ENCODE results near the gene ASPRV1. TPM values are rescaled to one million over a fixed set of nuclear protein-coding genes. Genes with fewer than 3 reads are reported as not detected.
A peak's percentile ranks its signal among the peaks of the same experiment; 100 is the strongest.

ASPRV1 gene
- total and polyA plus RNA-seq, 2 donors from 2014 or later = 1.6 to 2.1 TPM

DNA sequence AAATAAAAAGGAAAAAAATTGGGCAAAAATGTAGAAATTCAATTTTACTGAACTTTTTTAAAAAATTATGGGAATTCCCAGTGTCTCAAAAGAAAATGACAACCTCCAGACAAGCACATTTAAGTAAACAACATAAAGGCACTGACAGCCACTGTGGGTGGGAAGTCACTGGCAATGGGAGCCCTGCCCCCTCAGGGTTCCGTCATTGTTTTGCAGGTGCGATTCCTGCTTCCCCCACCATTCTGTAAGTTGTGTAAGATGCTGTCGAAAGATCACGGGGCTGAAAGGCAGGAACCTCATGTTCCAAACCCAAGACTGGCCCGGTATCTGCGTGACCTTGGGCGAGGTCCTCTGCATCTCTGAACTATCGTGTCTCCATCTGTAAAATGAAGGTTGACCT, 15.8 kb upstream of the ASPRV1 start:
- no peak overlapping the region for H3K27ac ChIP-seq (ENCODE audit: low read depth in 2 of 2, low read length in 2 of 2)
- intact Hi-C loops (cut with DNase I) = no loop called here

DNA sequence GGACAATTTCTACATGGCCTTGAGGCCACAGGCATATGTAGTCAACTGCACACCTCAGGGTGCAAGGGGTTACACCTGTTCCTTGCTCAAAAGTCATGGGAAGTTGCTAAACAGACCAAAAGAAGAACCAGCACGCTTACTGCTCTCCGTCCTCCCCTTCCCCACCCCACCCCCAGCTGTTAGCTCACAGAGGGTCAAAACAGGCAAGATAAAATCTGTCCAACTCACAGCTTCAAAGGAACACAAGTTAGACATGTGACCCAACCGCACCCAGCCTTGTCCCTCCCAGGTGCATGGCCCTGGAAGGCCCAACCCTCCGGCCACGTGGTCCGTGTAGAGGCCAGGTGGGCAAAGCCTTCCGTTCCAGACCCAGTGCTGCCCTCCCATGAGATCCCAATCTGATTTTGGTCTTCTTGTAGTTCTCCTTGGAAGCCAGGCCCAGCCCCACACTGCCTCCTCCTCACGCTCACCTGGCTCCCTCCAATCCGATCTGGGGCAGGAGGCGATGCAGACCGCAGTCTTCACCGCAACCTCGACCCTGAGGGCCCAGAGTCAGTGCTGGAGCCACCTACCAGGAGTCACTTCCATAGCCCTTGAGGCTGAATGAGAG, 14.5 kb upstream of the ASPRV1 start:
- Histone ChIP-seq H3K9me3 (ENCODE audit: control insufficient read depth in 2 of 3, insufficient read depth in 1 of 3, low read length in 3 of 3) (no peaks in the 10 kb centered on the region), H3K27me3 (ENCODE audit: control insufficient read depth, insufficient read depth, low read length) (no peaks in the 10 kb centered on the region), H3K36me3 (ENCODE audit: control insufficient read depth in 2 of 3, insufficient read depth in 3 of 3, low read length in 3 of 3) (no peaks in the 10 kb centered on the region), H3K27ac (ENCODE audit: low read depth in 2 of 2, low read length in 2 of 2) (peak overlapping the region in 1 of 2 donors; percentile 8), H3K4me1 (ENCODE audit: control insufficient read depth in 2 of 3, insufficient read depth in 2 of 3, low read depth in 1 of 3, low read length in 3 of 3) (no peaks in the 10 kb centered on the region), H3K4me3 (ENCODE audit: low read length in 3 of 3) (no peak overlapping the region), H3K9ac (ENCODE audit: low read length in 3 of 3) (no peak overlapping the region)
- DNase-seq (peak in 2 of 5 donors; percentile 34 to 53), FAIRE-seq (no peak)
- TF ChIP-seq, protein P1, sequence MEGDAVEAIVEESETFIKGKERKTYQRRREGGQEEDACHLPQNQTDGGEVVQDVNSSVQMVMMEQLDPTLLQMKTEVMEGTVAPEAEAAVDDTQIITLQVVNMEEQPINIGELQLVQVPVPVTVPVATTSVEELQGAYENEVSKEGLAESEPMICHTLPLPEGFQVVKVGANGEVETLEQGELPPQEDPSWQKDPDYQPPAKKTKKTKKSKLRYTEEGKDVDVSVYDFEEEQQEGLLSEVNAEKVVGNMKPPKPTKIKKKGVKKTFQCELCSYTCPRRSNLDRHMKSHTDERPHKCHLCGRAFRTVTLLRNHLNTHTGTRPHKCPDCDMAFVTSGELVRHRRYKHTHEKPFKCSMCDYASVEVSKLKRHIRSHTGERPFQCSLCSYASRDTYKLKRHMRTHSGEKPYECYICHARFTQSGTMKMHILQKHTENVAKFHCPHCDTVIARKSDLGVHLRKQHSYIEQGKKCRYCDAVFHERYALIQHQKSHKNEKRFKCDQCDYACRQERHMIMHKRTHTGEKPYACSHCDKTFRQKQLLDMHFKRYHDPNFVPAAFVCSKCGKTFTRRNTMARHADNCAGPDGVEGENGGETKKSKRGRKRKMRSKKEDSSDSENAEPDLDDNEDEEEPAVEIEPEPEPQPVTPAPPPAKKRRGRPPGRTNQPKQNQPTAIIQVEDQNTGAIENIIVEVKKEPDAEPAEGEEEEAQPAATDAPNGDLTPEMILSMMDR (IDR thresholded peaks at IDR 0.05; ENCODE audit: borderline replicate concordance, extremely low read depth, insufficient read depth) = no peak
- intact Hi-C loops (cut with DNase I) = no loop called here

More for the DNA sequence above, 15.8 kb upstream of the ASPRV1 start:
- no peaks in the 10 kb centered on the region for H3K4me1 ChIP-seq (ENCODE audit: control insufficient read depth in 2 of 3, insufficient read depth in 2 of 3, low read depth in 1 of 3, low read length in 3 of 3)
- TF ChIP-seq, protein P1 (IDR thresholded peaks at IDR 0.05; ENCODE audit: borderline replicate concordance, extremely low read depth, insufficient read depth) = no peak
- no peaks in the 10 kb centered on the region for H3K27me3 ChIP-seq (ENCODE audit: control insufficient read depth, insufficient read depth, low read length)
- H3K36me3 ChIP-seq (ENCODE audit: control insufficient read depth in 2 of 3, insufficient read depth in 3 of 3, low read length in 3 of 3) = no peaks in the 10 kb centered on the region
- DNase-seq (no peak), FAIRE-seq (no peak)
- no peak overlapping the region for H3K4me3 ChIP-seq (ENCODE audit: low read length in 3 of 3)
- H3K9me3 ChIP-seq (ENCODE audit: control insufficient read depth in 2 of 3, insufficient read depth in 1 of 3, low read length in 3 of 3) = no peaks in the 10 kb centered on the region
- no peak overlapping the region for H3K9ac ChIP-seq (ENCODE audit: low read length in 3 of 3)

DNA sequence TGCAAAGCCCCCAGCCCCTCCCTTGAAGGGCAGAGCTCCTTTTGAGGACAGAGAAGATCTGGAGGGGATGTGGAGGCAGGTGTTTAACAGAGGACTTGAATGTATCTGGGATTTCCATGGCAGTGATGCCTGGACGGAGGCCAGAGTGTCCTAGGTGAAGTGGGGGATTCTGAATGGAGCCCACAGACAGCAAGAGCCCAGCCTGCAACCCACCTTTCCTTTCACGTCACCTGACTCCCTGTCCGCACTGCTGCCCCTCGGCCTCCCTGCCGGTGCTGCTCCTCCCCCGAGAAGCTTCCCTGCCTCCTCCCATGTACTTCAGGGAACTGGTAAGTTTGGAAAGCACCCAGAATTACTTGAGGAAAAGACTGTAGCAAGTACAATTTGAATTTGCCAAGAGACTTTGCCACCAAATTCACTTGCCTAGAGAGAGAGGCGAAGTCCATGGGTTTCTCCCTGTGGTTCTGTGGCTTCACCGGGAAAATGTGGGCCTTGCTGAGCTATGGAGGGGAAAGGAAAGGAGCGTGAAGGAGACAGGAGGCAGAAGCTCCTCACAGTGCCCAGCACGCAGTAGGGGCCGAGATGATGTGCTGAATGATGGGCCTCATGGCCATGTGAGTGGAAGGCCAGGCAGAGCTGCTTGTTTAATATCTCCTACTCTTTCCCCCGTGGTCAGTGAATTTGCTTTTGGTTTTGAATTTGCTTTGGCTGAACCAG, 13.9 kb upstream of the ASPRV1 start:
- FAIRE-seq (no peak), DNase-seq (peak in 1 of 5 donors; percentile 26)
- no peaks in the 10 kb centered on the region for H3K36me3 ChIP-seq (ENCODE audit: control insufficient read depth in 2 of 3, insufficient read depth in 3 of 3, low read length in 3 of 3)
- peak overlapping the region in 1 of 2 donors; percentile 8 for H3K27ac ChIP-seq (ENCODE audit: low read depth in 2 of 2, low read length in 2 of 2)
- TF ChIP-seq, protein P1 (IDR thresholded peaks at IDR 0.05; ENCODE audit: borderline replicate concordance, extremely low read depth, insufficient read depth) = no peak
- no peak overlapping the region for H3K4me3 ChIP-seq (ENCODE audit: low read length in 3 of 3)
- no peaks in the 10 kb centered on the region for H3K27me3 ChIP-seq (ENCODE audit: control insufficient read depth, insufficient read depth, low read length)
- H3K4me1 ChIP-seq (ENCODE audit: control insufficient read depth in 2 of 3, insufficient read depth in 2 of 3, low read depth in 1 of 3, low read length in 3 of 3) = no peaks in the 10 kb centered on the region
- H3K9me3 ChIP-seq (ENCODE audit: control insufficient read depth in 2 of 3, insufficient read depth in 1 of 3, low read length in 3 of 3) = no peaks in the 10 kb centered on the region
- intact Hi-C loops (cut with DNase I) = no loop called here
- H3K9ac ChIP-seq (ENCODE audit: low read length in 3 of 3) = no peak overlapping the region
